Stimulated activated CD8-positive, alpha-beta memory T cell treated with anti-CD3 and anti-CD28 coated beads, Interleukin-4, amount 100 ng/mL, for 24 hours (primary cell): Measurements from ENCODE around the gene BEND7.
"Not testable (repeated sequence)": the region's sequence is repeated elsewhere in the genome, so short reads cannot be mapped to it uniquely, and the experiment has no call there.

Experiments used
- DNase-seq: peaks from one replicate; pipeline ENCODE4 v3.0.0-alpha.2; 2020; ENCODE audit warnings: low read depth

The BEND7 gene

GRCh38 chr10:13481690-13482089 is 47.1 kb downstream of the BEND7 start:
- DNase-seq: no peak

GRCh38 chr10:13475124-13475523 is 53.7 kb downstream of the BEND7 start:
- DNase-seq: no peak

GRCh38 chr10:13473986-13474385 is 54.8 kb downstream of the BEND7 start:
- DNase-seq: no peak

- DNase-seq: no peak
Observed at GRCh38 chr10:13472359-13472758, 56.5 kb downstream of the BEND7 start.

GRCh38 chr10:13470270-13470669 is 58.5 kb downstream of the BEND7 start:
- no peak for DNase-seq

GRCh38 chr10:13462551-13462950 is 66.3 kb downstream of the BEND7 start:
- DNase-seq: no peak

GRCh38 chr10:13458687-13459012 is 70.2 kb downstream of the BEND7 start:
- no peak for DNase-seq

- DNase-seq: no peak
Observed at GRCh38 chr10:13457958-13458686, 70.7 kb downstream of the BEND7 start.

GRCh38 chr10:13453896-13454295 is 74.9 kb downstream of the BEND7 start:
- no peak for DNase-seq

GRCh38 chr10:13450069-13450468 is 78.7 kb downstream of the BEND7 start:
- no peak for DNase-seq

GRCh38 chr10:13449296-13449695 is 79.5 kb downstream of the BEND7 start:
- no peak for DNase-seq

GRCh38 chr10:13448216-13448615 is 80.6 kb downstream of the BEND7 start:
- DNase-seq: no peak

- no peak for DNase-seq
Observed at GRCh38 chr10:13445656-13446400, 83.0 kb downstream of the BEND7 start.

GRCh38 chr10:13441476-13441875 is 87.3 kb downstream of the BEND7 start:
- no peak for DNase-seq

- DNase-seq: peak; percentile 42
Observed at GRCh38 chr10:13440185-13441061, 88.4 kb downstream of the BEND7 start.

GRCh38 chr10:13439313-13440184 is 89.3 kb downstream of the BEND7 start:
- no peak for DNase-seq

GRCh38 chr10:13437026-13437555 is 91.7 kb downstream of the BEND7 start:
- no peak for DNase-seq

- DNase-seq: not testable (repeated sequence)
Observed at GRCh38 chr10:13427943-13428342, 100.9 kb downstream of the BEND7 start.

- no peak for DNase-seq
Observed at GRCh38 chr10:13425397-13425796, 103.4 kb downstream of the BEND7 start.

- DNase-seq: no peak
Observed at GRCh38 chr10:13422800-13423199, 106.0 kb downstream of the BEND7 start.

GRCh38 chr10:13421382-13421917 is 107.4 kb downstream of the BEND7 start:
- no peak for DNase-seq
